IPS DF 6.9 (cell line): ENCODE data around the gene FGGY.

ENCODE experiments used
- DNase-seq: peaks from one replicate; pipeline ENCODE4 v3.0.0-alpha.2; 2013; ENCODE audit warnings: low read depth, low spot score
- H3K27ac ChIP-seq: one replicate; pipeline ENCODE4 v1.5.1; 2013; ENCODE audit warnings: low read length, control low read depth
- H3K27me3 ChIP-seq: 2 replicates; pipeline ENCODE4 v1.6.1; 2013; ENCODE audit warnings: mild to moderate bottlenecking, low read length; ENCODE audit not compliant: control insufficient read depth, insufficient read depth
- H3K36me3 ChIP-seq: 2 replicates; pipeline ENCODE4 v1.6.1; 2013; ENCODE audit warnings: low read length; ENCODE audit not compliant: control insufficient read depth, insufficient read depth
- H3K4me1 ChIP-seq: 2 replicates; pipeline ENCODE4 v1.6.1; 2013; ENCODE audit warnings: low read length; ENCODE audit not compliant: control insufficient read depth, insufficient read depth
- H3K4me3 ChIP-seq: 2 replicates; pipeline ENCODE4 v1.5.1; 2013; ENCODE audit warnings: mild to moderate bottlenecking, low read length
- H3K9me3 ChIP-seq: 2 replicates; pipeline ENCODE4 v1.6.1; 2013; ENCODE audit warnings: low read length, inconsistent platforms; ENCODE audit not compliant: control insufficient read depth, insufficient read depth
- WGBS: extraction: QIAGEN DNeasy Blood & Tissue Kit; methylation state at CpG from one replicate; pipeline ENCODE4 v1.1.7; 2013; ENCODE audit warnings: mixed read lengths, missing lambda C conversion rate; ENCODE audit not compliant: insufficient read length, insufficient coverage; 5-methylcytosine and 5-hydroxymethylcytosine counted together

The FGGY gene

GRCh38 chr1:59266180-59266926 is 30.5 kb upstream of the FGGY start:
- no CpG with 5 or more reads among the region's 4 CpGs for WGBS

GRCh38 chr1:59266927-59267293 is 30.0 kb upstream of the FGGY start:
- H3K4me1 ChIP-seq: no peaks in the 10 kb centered on the region
- no peak overlapping the region for H3K4me3 ChIP-seq
- no peaks in the 10 kb centered on the region for H3K9me3 ChIP-seq
- no peaks in the 10 kb centered on the region for H3K27me3 ChIP-seq
- DNase-seq: no peak
- H3K36me3 ChIP-seq: no peaks in the 10 kb centered on the region
- H3K27ac ChIP-seq: no peak overlapping the region

More at GRCh38 chr1:59266180-59266926, 30.5 kb upstream of the FGGY start:
- no peak for DNase-seq
- Histone ChIP-seq H3K27ac (no peak overlapping the region), H3K27me3 (no peaks in the 10 kb centered on the region), H3K36me3 (no peaks in the 10 kb centered on the region), H3K4me3 (no peak overlapping the region), H3K4me1 (no peaks in the 10 kb centered on the region), H3K9me3 (no peaks in the 10 kb centered on the region)

GRCh38 chr1:59268406-59268805 is 28.5 kb upstream of the FGGY start:
- no peak overlapping the region for H3K4me3 ChIP-seq
- WGBS: no CpG with 5 or more reads among the region's 1 CpG
- DNase-seq: no peak
- no peaks in the 10 kb centered on the region for H3K27me3 ChIP-seq
- no peaks in the 10 kb centered on the region for H3K36me3 ChIP-seq
- H3K4me1 ChIP-seq: no peaks in the 10 kb centered on the region
- H3K27ac ChIP-seq: no peak overlapping the region
- no peaks in the 10 kb centered on the region for H3K9me3 ChIP-seq

GRCh38 chr1:59271561-59272260 is 25.2 kb upstream of the FGGY start:
- H3K36me3 ChIP-seq: no peaks in the 10 kb centered on the region
- no peaks in the 10 kb centered on the region for H3K4me1 ChIP-seq
- H3K4me3 ChIP-seq: no peak overlapping the region
- no peak for DNase-seq
- H3K27ac ChIP-seq: no peak overlapping the region
- no CpG with 5 or more reads among the region's 2 CpGs for WGBS
- H3K9me3 ChIP-seq: no peaks in the 10 kb centered on the region
- H3K27me3 ChIP-seq: no peaks in the 10 kb centered on the region

- Histone ChIP-seq H3K4me1 (no peaks in the 10 kb centered on the region), H3K36me3 (no peaks in the 10 kb centered on the region), H3K27ac (no peak overlapping the region), H3K9me3 (no peaks in the 10 kb centered on the region), H3K4me3 (no peak overlapping the region), H3K27me3 (no peaks in the 10 kb centered on the region)
- no CpG with 5 or more reads among the region's 1 CpG for WGBS
- no peak for DNase-seq
These were observed 24.4 kb upstream of the FGGY start for GRCh38 chr1:59272507-59272906.

GRCh38 chr1:59276439-59276851 is 20.4 kb upstream of the FGGY start:
- H3K9me3 ChIP-seq: no peaks in the 10 kb centered on the region
- DNase-seq: no peak

GRCh38 chr1:59278780-59279354 is 18.0 kb upstream of the FGGY start:
- Histone ChIP-seq H3K9me3 (no peaks in the 10 kb centered on the region), H3K27me3 (no peaks in the 10 kb centered on the region), H3K4me1 (no peaks in the 10 kb centered on the region), H3K36me3 (no peaks in the 10 kb centered on the region), H3K27ac (no peak overlapping the region), H3K4me3 (no peak overlapping the region)
- no peak for DNase-seq
- WGBS: no CpG with 5 or more reads among the region's 2 CpGs

More at GRCh38 chr1:59276439-59276851, 20.4 kb upstream of the FGGY start:
- no CpG with 5 or more reads among the region's 3 CpGs for WGBS
- Histone ChIP-seq H3K4me1 (no peaks in the 10 kb centered on the region), H3K36me3 (no peaks in the 10 kb centered on the region), H3K27me3 (no peaks in the 10 kb centered on the region), H3K27ac (no peak overlapping the region), H3K4me3 (no peak overlapping the region)

GRCh38 chr1:59279645-59280044 is 17.2 kb upstream of the FGGY start:
- no CpG with 5 or more reads among the region's 5 CpGs for WGBS
- no peaks in the 10 kb centered on the region for H3K27me3 ChIP-seq

GRCh38 chr1:59282951-59283350 is 13.9 kb upstream of the FGGY start:
- Histone ChIP-seq H3K4me3 (no peak overlapping the region), H3K36me3 (no peaks in the 10 kb centered on the region), H3K27ac (no peak overlapping the region), H3K4me1 (no peaks in the 10 kb centered on the region), H3K27me3 (no peaks in the 10 kb centered on the region), H3K9me3 (no peaks in the 10 kb centered on the region)
- no CpG with 5 or more reads among the region's 1 CpG for WGBS
- no peak for DNase-seq

More at GRCh38 chr1:59279645-59280044, 17.2 kb upstream of the FGGY start:
- Histone ChIP-seq H3K4me1 (no peaks in the 10 kb centered on the region), H3K4me3 (no peak overlapping the region), H3K9me3 (no peaks in the 10 kb centered on the region), H3K36me3 (no peaks in the 10 kb centered on the region), H3K27ac (no peak overlapping the region)
- no peak for DNase-seq

- H3K36me3 ChIP-seq: no peaks in the 10 kb centered on the region
- no peaks in the 10 kb centered on the region for H3K27me3 ChIP-seq
- H3K4me1 ChIP-seq: no peaks in the 10 kb centered on the region
- no peaks in the 10 kb centered on the region for H3K9me3 ChIP-seq
- WGBS: no CpG with 5 or more reads among the region's 4 CpGs
- no peak overlapping the region for H3K27ac ChIP-seq
- no peak for DNase-seq
- H3K4me3 ChIP-seq: no peak overlapping the region
These were observed 11.2 kb upstream of the FGGY start for GRCh38 chr1:59285691-59286090.
